Regular cardiac myocyte (primary cell): ENCODE data around the gene C10orf120. TPM values are rescaled to one million over a fixed set of nuclear protein-coding genes. Genes with fewer than 3 reads are reported as not detected.

Source experiments
- total RNA-seq: library from RNA; depleted of rRNA; stranded (reverse); fragments of >200 nt; gene quantifications from 2 replicates; pipeline ENCODE4 v1.2.3, GENCODE V29; 2014

C10orf120 gene
- not detected in 2 replicates for total RNA-seq

GRCh38 chr10:122699796-122700455 is at the start of gene C10orf120:
TSS of gene C10orf120 (minus strand) at chr10:122699846. CDS start at chr10:122699790, 56 bp downstream.

Other genes starting within 250 kb of the C10orf120 start
- not detected in 2 replicates for gene ARMS2, start 245.2 kb downstream of the C10orf120 start, total RNA-seq
- 82.4 and 232 TPM in 2 replicates for gene HTRA1, start 238.3 kb downstream of the C10orf120 start, total RNA-seq
- under 0.01 TPM in 2 replicates for gene DMBT1, start 139.1 kb downstream of the C10orf120 start, total RNA-seq
- gene CUZD1, start 146.0 kb upstream of the C10orf120 start, total RNA-seq, result 0.28 and 0.38 TPM in 2 replicates
- gene FAM24B, start 179.7 kb upstream of the C10orf120 start, total RNA-seq, result 4.4 and 5.4 TPM in 2 replicates
- not detected in 2 replicates for gene FAM24A, start 210.8 kb upstream of the C10orf120 start, total RNA-seq